GM20000 (cell line): ENCODE data around the gene RAP2A.

Experiments
- DNase-seq: peaks from one replicate; pipeline ENCODE4 v3.0.0; 2012; ENCODE audit warnings: low spot score
- TF ChIP-seq, protein P1 (sequence below): IDR thresholded peaks from 2 replicates; pipeline ENCODE4 v1.5.1; 2012; ENCODE audit warnings: mild to moderate bottlenecking, control low read depth; ENCODE audit errors: extremely low read depth, missing control alignments

The RAP2A gene

DNA sequence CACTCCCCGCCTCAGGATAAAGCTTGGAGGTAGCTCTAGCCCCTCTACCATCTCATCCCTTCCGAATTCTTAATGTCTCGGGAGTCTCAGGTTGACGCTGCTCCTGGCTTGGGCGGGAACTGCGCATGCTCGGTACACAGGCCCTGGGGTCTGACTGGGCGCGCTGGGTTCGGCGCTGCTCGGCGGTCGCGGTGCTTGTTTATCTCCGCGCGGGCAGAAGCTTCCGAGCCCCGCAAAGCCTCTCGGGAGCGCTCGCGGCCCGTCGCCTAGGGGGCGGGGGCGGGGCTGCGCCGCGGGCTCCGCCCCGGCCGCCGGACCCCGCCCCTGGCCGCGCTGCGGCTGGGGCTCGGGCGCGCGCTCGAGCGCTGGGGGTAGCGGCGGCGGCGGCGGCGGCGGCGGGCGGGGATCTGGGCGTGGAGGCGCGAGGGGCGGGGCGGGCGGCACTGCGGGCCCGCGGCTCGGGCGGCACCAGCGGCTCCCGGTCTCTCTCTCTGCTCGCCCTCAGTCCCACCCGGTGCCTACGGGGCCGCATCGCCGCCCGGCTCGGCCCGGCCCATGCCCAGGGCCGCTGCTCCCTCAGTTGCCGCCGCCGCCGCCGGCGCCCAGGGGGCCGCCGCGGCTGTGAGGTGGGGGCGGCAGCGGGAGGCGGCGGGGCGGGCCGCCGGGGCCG, at the start of gene RAP2A:
RAP2A (plus strand) TSS at position 443 of the 670 bp plus-strand sequence. CDS start 302 bp downstream, outside the sequence.
- TF ChIP-seq, protein P1, sequence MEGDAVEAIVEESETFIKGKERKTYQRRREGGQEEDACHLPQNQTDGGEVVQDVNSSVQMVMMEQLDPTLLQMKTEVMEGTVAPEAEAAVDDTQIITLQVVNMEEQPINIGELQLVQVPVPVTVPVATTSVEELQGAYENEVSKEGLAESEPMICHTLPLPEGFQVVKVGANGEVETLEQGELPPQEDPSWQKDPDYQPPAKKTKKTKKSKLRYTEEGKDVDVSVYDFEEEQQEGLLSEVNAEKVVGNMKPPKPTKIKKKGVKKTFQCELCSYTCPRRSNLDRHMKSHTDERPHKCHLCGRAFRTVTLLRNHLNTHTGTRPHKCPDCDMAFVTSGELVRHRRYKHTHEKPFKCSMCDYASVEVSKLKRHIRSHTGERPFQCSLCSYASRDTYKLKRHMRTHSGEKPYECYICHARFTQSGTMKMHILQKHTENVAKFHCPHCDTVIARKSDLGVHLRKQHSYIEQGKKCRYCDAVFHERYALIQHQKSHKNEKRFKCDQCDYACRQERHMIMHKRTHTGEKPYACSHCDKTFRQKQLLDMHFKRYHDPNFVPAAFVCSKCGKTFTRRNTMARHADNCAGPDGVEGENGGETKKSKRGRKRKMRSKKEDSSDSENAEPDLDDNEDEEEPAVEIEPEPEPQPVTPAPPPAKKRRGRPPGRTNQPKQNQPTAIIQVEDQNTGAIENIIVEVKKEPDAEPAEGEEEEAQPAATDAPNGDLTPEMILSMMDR = no peak
- DNase-seq = peak; percentile 90

DNA sequence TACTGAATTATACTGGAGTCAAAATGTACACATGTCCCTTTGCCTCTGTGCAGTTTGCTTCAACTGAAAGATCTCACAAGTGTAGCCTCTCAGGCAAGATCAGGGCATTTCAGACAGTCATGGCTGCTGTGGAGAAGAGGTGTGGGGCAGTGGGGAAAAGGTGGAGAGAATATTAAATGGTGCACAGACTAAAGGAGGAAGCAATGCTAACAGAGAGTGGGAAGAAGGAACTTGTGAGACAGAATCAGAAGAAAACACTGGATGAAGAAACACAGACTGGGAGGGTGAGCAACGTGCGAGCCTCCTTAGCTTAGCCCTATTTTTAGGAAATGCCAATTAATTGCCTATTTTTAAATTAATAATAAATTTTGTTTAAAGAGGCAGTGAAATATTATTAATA, 49.6 kb upstream of the RAP2A start:
- TF ChIP-seq, protein P1 = no peak
- no peak for DNase-seq

DNA sequence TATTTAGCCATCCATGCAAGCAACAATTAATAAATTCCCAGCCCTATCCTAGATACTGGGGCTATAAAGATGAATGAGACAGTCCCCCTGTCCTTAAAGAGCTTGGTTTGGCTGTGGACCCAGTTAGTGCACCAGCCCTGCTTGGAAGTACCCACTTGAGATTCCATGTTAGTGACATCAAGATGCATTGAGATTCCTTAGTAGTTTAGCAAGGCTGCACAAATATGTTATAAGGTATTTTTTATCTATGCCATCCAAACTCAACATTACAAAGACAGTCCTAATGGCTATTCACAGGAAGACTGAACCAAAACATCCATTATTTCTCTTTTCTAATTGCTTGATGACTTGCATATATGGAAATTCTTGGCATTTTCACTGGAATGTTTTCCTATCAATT, 48.8 kb upstream of the RAP2A start:
- no peak for DNase-seq
- TF ChIP-seq, protein P1 = no peak

DNA sequence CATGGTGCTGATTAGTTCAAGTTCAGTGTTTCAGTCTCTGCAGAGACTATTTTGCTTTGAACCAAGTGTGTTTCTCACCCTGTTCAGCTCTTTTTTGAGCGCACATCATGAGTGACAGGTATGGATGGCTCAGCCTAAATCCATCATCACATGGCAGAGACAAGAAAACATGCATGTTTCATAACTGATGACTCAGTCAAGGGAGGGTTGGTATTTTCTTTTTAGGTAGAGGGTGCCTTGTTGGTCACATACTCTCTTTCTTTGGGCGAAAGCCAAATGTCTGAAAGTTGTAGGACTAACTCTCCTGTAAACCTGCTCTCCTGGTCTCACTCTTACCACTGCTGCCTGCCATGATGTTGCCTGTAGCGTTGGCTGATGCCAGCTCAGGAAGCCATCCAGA, 48.1 kb upstream of the RAP2A start:
- TF ChIP-seq, protein P1 = no peak
- no peak for DNase-seq

DNA sequence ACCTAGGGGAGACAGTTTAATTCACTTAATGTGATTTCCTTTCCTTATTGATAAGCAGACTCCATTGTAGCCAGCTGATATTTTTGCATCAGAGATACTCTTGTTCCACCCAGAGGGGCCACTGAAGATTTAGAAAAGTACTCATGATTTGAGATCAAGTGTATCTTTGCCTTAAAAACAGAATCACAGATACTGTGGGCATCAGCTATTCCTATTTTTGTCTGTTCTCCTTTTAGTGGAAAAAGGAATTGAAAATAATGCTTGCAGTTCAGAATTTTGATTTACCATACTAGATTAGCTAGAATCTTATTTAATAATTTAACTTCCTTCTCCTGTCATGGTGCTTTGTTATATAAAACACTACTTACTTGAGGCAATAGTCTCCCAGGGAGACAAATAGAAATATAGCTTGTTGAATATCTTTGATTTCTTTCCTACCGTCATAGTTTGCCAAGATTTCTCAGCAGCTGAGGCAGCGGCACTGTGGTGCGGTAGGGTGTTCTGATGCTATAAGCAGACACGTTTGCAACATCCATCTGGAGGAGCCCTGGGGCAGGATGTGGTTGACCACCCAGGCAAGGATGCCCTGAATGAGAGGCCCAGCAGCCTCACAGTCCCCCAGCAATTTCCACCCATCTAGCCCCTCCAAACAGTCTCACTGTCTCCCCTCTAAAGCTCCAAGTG, 47.0 kb upstream of the RAP2A start:
- TF ChIP-seq, protein P1 = no peak
- no peak for DNase-seq

DNA sequence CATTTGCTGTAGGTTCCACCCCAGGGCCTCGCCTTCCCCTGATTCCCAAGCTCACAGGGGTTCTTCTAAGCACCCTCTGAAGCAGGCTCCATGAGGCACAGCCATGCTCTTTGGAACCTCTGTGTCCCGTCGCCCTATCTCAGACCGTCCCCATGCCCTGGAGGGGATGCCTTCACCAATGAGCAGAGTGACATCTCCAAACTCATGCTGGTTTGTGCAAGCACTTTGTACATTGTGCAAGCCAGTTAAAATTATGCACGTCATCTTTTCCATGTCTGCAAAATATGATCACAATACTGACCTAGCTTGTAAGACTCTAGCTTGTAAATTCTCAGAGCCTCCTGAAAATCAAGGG, 46.5 kb upstream of the RAP2A start:
- no peak for DNase-seq
- TF ChIP-seq, protein P1 = no peak

DNA sequence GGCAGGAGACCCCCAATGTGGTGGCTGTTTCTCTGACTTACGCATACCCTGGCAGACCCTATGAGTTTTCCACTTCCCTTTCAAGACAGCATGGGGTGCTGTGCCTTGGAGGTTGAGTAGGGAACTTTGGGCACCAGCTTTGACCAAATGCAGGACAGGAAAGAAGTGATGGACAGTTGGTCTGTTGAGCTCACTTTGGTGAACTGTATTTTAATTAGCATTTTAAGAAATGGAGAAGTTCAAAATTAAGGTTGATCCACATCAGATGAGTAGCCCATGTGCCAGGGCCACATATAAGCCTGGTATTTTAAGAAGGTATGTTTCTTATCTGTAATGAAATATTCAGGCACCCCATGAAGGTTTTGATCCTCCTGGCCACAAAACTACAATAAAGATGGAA, 46.1 kb upstream of the RAP2A start:
- no peak for DNase-seq
- TF ChIP-seq, protein P1 = no peak
